Endothelial cell of umbilical vein (primary cell): ENCODE results near the gene TRIM56. TPM values are rescaled to one million over a fixed set of nuclear protein-coding genes. Genes with fewer than 3 reads are reported as not detected.
A peak's percentile ranks its signal among the peaks of the same experiment; 100 is the strongest.

Experiments used
- BruUV-seq: library from RNA; stranded (reverse); fragments of 400-500 nt; replicated peaks from 2 replicates; lab custom pipeline; 2021; lab: Mats Ljungman, UMichigan
- CTCF ChIA-PET: fragments of 300-600, 350-600 bp; sonication (Branson Sonifier 250); formaldehyde crosslinking; loops from one replicate; lab custom pipeline; 2021; ENCODE audit warnings: antibody characterized with exemption, inconsistent platforms; lab: Charles Lee
- POLR2A ChIA-PET: fragments of 300-600, 350-600 bp; sonication (Branson Sonifier 250); formaldehyde crosslinking; loops from one replicate; lab custom pipeline; 2021; ENCODE audit warnings: antibody characterized with exemption, inconsistent platforms; lab: Charles Lee
- DNase-seq: peaks from one replicate; pipeline ENCODE4 v3.0.0-alpha.2; 2011; ENCODE audit warnings: low read depth, low spot score
- FAIRE-seq: peaks from 2 replicates; lab custom pipeline; 2011; peaks lifted over from hg19 to GRCh38; lab: Jason Lieb, UNC
- H2AFZ ChIP-seq: 2 replicates; pipeline ENCODE4 v1.6.0; 2012; ENCODE audit warnings: low read depth, low read length, control low read depth, inconsistent platforms
- H3K27ac ChIP-seq: 2 replicates; pipeline ENCODE4 v1.5.1; 2011; ENCODE audit warnings: low read depth, mild to moderate bottlenecking, control low read depth, low read length, moderate library complexity; ENCODE audit not compliant: insufficient read depth
- H3K27me3 ChIP-seq, 2 experiments: 2 replicates each; pipeline versions ENCODE4 v1.6.0 to v1.6.1; 2011; ENCODE audit warnings: low read length in 2 of 2, mixed read lengths in 1 of 2; ENCODE audit not compliant: control insufficient read depth in 2 of 2, insufficient read depth in 2 of 2
- H3K36me3 ChIP-seq, 2 experiments: 2 replicates in 1 of 2; 3 replicates in 1 of 2; pipeline ENCODE4 v1.5.1; 2011; ENCODE audit warnings: low read length in 2 of 2, mild to moderate bottlenecking in 1 of 2, moderate library complexity in 1 of 2; ENCODE audit not compliant: control insufficient read depth in 2 of 2, insufficient read depth in 2 of 2; ENCODE audit errors: extremely low read depth in 1 of 2
- H3K4me1 ChIP-seq: 3 replicates; pipeline ENCODE4 v1.5.1; 2011; ENCODE audit warnings: mild to moderate bottlenecking, low read length; ENCODE audit not compliant: control insufficient read depth, insufficient read depth; ENCODE audit errors: extremely low read depth
- H3K4me2 ChIP-seq: 2 replicates; pipeline ENCODE4 v1.6.1; 2011; ENCODE audit warnings: low read length, control low read depth, mixed read lengths; ENCODE audit not compliant: insufficient read depth
- H3K4me3 ChIP-seq, 3 experiments: fragments of 200-600 bp in 1 of 3; sonication (generic), shearing (Covaris generic) in 1 of 3; replicated peaks in 1 of 3; 2 replicates each; pipeline ENCODE4 v1.5.1; 2011 to 2016; ENCODE audit warnings: control low read depth in 3 of 3, low read length in 3 of 3, mild to moderate bottlenecking in 2 of 3, inconsistent platforms in 1 of 3, low read depth in 1 of 3, moderate library complexity in 1 of 3; ENCODE audit not compliant: insufficient read depth in 1 of 3
- H3K79me2 ChIP-seq: 2 replicates; pipeline ENCODE4 v1.6.0; 2012; ENCODE audit warnings: low read length, inconsistent platforms; ENCODE audit not compliant: control insufficient read depth, insufficient read depth
- H3K9ac ChIP-seq: replicated peaks from 2 replicates; pipeline ENCODE3; 2011; ENCODE audit warnings: low read length, control low read depth; ENCODE audit not compliant: insufficient read depth; ENCODE audit errors: extremely low read depth
- H3K9me1 ChIP-seq: replicated peaks from 3 replicates; pipeline ENCODE4 v1.6.0; 2011; ENCODE audit warnings: mild to moderate bottlenecking, low read length; ENCODE audit not compliant: control insufficient read depth, insufficient read depth; ENCODE audit errors: extremely low read depth
- H3K9me3 ChIP-seq: replicated peaks from 2 replicates; pipeline ENCODE4 v1.5.1; 2012; ENCODE audit warnings: low read length, inconsistent platforms; ENCODE audit not compliant: control insufficient read depth, insufficient read depth
- H4K20me1 ChIP-seq: replicated peaks from 2 replicates; pipeline ENCODE3; 2011; ENCODE audit warnings: mild to moderate bottlenecking, low read length; ENCODE audit not compliant: control insufficient read depth, insufficient read depth; ENCODE audit errors: extremely low read depth
- CTCF ChIP-seq, 2 donors: IDR thresholded peaks; 1 replicate in 1 of 2; 2 replicates in 1 of 2; pipeline ENCODE4 v1.5.1; 2011; ENCODE audit warnings: low read length in 2 of 2, mild to moderate bottlenecking in 2 of 2, moderate library complexity in 2 of 2, control low read depth in 1 of 2, inconsistent platforms in 1 of 2, low read depth in 1 of 2; ENCODE audit not compliant: insufficient read depth in 1 of 2; ENCODE audit errors: extremely low read depth in 1 of 2
- EZH2 ChIP-seq: IDR thresholded peaks from 2 replicates; pipeline ENCODE4 v1.6.1; 2012; ENCODE audit warnings: borderline replicate concordance, low read depth, mild to moderate bottlenecking, moderate library complexity, low read length, inconsistent platforms; ENCODE audit not compliant: severe bottlenecking
- FOS ChIP-seq: IDR thresholded peaks from 2 replicates; pipeline ENCODE4 v1.6.1; 2011; ENCODE audit warnings: mild to moderate bottlenecking, low read length, moderate library complexity, borderline replicate concordance; ENCODE audit not compliant: insufficient read depth
- GATA2 ChIP-seq: IDR thresholded peaks from 2 replicates; pipeline ENCODE4 v1.7.0; 2011; ENCODE audit warnings: low read depth, mild to moderate bottlenecking, moderate library complexity, mixed read lengths, low read length; ENCODE audit not compliant: insufficient read length, insufficient read depth
- JUN ChIP-seq: IDR thresholded peaks from 2 replicates; pipeline ENCODE4 v1.6.1; 2011; ENCODE audit warnings: borderline replicate concordance, low read depth; ENCODE audit not compliant: insufficient read length, insufficient read depth
- MAX ChIP-seq: IDR thresholded peaks from 2 replicates; pipeline ENCODE4 v1.6.1; 2011; ENCODE audit not compliant: insufficient read depth, insufficient read length
- MYC ChIP-seq: IDR thresholded peaks from one replicate; pipeline ENCODE4 v1.6.1; 2011; ENCODE audit warnings: mild to moderate bottlenecking, low read depth, low read length
- POLR2A ChIP-seq: IDR thresholded peaks from 2 replicates; pipeline ENCODE4 v1.6.1; 2012; ENCODE audit warnings: low read depth, mild to moderate bottlenecking, control low read depth, low read length
- POLR2AphosphoS5 ChIP-seq: IDR thresholded peaks from 2 replicates; pipeline ENCODE4 v1.6.1; 2012; ENCODE audit warnings: low read depth, mild to moderate bottlenecking, control low read depth, low read length, moderate library complexity; ENCODE audit not compliant: insufficient read depth
- dilution Hi-C: fragments of 300-500 bp; cut with MboI; formaldehyde crosslinking; loops from one replicate; pipeline ENCODE4 v1.15.0; 2019; ENCODE audit warnings: low sequenced_read_pairs; ENCODE audit not compliant: extremely low pct_ligation_motif_present
- intact Hi-C: fragments of 100-400 bp; cut with micrococcal nuclease; formaldehyde crosslinking; loops from one replicate; pipeline ENCODE4 v1.10.0; 2022
- polyA plus RNA-seq, 4 experiments: library from polyadenylated mRNA; depleted of rRNA in 3 of 4; stranded (reverse) in 3 of 4; unstranded in 1 of 4; fragments of >200 nt; gene quantifications; 2 replicates each; pipeline versions ENCODE4 v1.2.1 to v1.2.3, GENCODE V29; 2011 to 2012; ENCODE audit warnings: missing spikeins in 1 of 4
- total RNA-seq: library from RNA; stranded (reverse); gene quantifications from 2 replicates; pipeline ENCODE4 v1.2.3, GENCODE V29; 2021

The TRIM56 gene
- total and polyA plus RNA-seq, 2 donors (not counting 3 experiments of a cell fraction or from before 2014, with no cell fraction given): 2.3 to 25.1 TPM

- peak overlapping the region; percentile 76 for H3K9ac ChIP-seq
- dilution Hi-C loops: no loop called here
- TSS peak; percentile 40 for BruUV-seq
- TF ChIP-seq FOS (no peak), MYC (no peak), POLR2AphosphoS5 (no peak), EZH2 (no peak), GATA2 (no peak), POLR2A (no peak), MAX (no peak), CTCF (IDR thresholded peaks at IDR 0.05; ENCODE audit: extremely low read depth in 1 of 2, insufficient read depth in 1 of 2, low read depth in 1 of 2, low read length in 2 of 2) (no peak), JUN (no peak)
- H3K36me3 ChIP-seq: no peaks in the 10 kb centered on the region
- peak overlapping the region; percentile 95 for H3K27ac ChIP-seq
- no peak overlapping the region for H2AFZ ChIP-seq
- H3K4me1 ChIP-seq: peaks cover 52% of the 10 kb centered on the region
- H4K20me1 ChIP-seq: no peaks in the 10 kb centered on the region
- no peaks in the 10 kb centered on the region for H3K27me3 ChIP-seq
- H3K9me3 ChIP-seq: no peaks in the 10 kb centered on the region
- POLR2A ChIA-PET: interaction anchor here (0.6 to 3.6 kb wide), 8 partner anchors 8 to 17 kb away, joined by 3 to 50 read pairs (median 8); partner anchors contain the start of gene SERPINE1
- no peak overlapping the region for H3K4me2 ChIP-seq
- FAIRE-seq (no peak), DNase-seq (no peak)
- H3K9me1 ChIP-seq: no peaks in the 10 kb centered on the region
- intact Hi-C loops: loop anchor here (1.0 kb wide), 1 partner anchor 9 kb away; no protein-coding TSS in a partner anchor
- CTCF ChIA-PET: interaction anchor here (0.7 to 3.5 kb wide), 6 partner anchors 8 to 22 kb away, joined by 4 to 14 read pairs (median 6); partner anchors contain the start of gene SERPINE1
- H3K79me2 ChIP-seq: peaks cover 3% of the 10 kb centered on the region
- H3K4me3 ChIP-seq: no peak overlapping the region
These were observed 31.6 kb downstream of the TRIM56 start for GRCh38 chr7:101116898-101117297.
